Measurements from ENCODE around the gene UBE2O. TPM values are rescaled to one million over a fixed set of nuclear protein-coding genes. Genes with fewer than 3 reads are reported as not detected.

Gene UBE2O
- total and polyA plus RNA-seq, 2 donors (not counting 3 experiments of a cell fraction or from before 2014, with no cell fraction given) = 13.9 to 34.1 TPM

DNA sequence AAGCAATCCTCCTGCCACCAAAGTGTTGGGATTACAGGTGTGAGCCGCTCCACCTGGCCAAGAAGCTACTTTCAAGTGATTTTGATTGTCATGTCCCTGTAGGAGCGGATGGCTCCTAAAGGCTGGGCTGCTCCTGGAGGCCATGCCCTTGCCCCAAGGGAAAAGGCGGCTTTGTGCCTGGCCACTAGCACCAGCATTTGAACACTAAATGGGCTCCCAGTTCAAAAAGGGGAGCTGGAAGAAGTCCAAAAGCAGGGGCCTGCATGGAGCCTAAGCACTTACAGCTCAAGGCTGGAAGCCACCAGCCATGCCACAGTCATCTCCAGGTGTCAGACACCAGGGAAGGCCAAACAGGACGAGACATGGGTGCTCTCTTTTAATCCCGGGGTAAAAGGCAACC, 41.7 kb downstream of the UBE2O start:
- Histone ChIP-seq H3K27me3 (ENCODE audit: control insufficient read depth in 2 of 2, insufficient read depth in 2 of 2, low read length in 2 of 2) (no peaks in the 10 kb centered on the region), H3K4me1 (ENCODE audit: control insufficient read depth, extremely low read depth, insufficient read depth, low read length) (no peaks in the 10 kb centered on the region), H3K4me2 (ENCODE audit: insufficient read depth, low read length) (no peak overlapping the region), H3K79me2 (ENCODE audit: control insufficient read depth, insufficient read depth, low read length) (peaks cover 4% of the 10 kb centered on the region), H3K4me3 (replicated peaks in 1 of 3; ENCODE audit: insufficient read depth in 1 of 3, low read depth in 1 of 3, low read length in 3 of 3) (no peak overlapping the region), H3K36me3 (ENCODE audit: control insufficient read depth in 2 of 2, extremely low read depth in 1 of 2, insufficient read depth in 2 of 2, low read length in 2 of 2) (no peaks in the 10 kb centered on the region), H3K9me1 (replicated peaks; ENCODE audit: control insufficient read depth, extremely low read depth, insufficient read depth, low read length) (no peaks in the 10 kb centered on the region), H4K20me1 (replicated peaks; ENCODE audit: control insufficient read depth, extremely low read depth, insufficient read depth, low read length) (no peaks in the 10 kb centered on the region), H3K9me3 (replicated peaks; ENCODE audit: control insufficient read depth, insufficient read depth, low read length) (no peaks in the 10 kb centered on the region), H3K9ac (replicated peaks; ENCODE audit: extremely low read depth, insufficient read depth, low read length) (no peak overlapping the region), H3K27ac (ENCODE audit: insufficient read depth, low read depth, low read length) (no peak overlapping the region), H2AFZ (ENCODE audit: low read depth, low read length) (no peak overlapping the region)
- FAIRE-seq (no peak), DNase-seq (ENCODE audit: low read depth, low spot score) (no peak)
- ChIA-PET POLR2A (interaction anchor here (0.6 kb wide), 1 partner anchor 12 kb away, joined by 3 read pairs; no protein-coding TSS in a partner anchor), CTCF (interaction anchor here (2.2 to 9.1 kb wide), 3 partner anchors 13 to 45 kb away, joined by 10 to 319 read pairs (median 13); partner anchors contain the start of gene UBE2O)
- no peak for TF ChIP-seq EZH2 (IDR thresholded peaks at IDR 0.05; ENCODE audit: borderline replicate concordance, low read depth, low read length, severe bottlenecking)
- TF ChIP-seq POLR2A (IDR thresholded peaks at IDR 0.05; ENCODE audit: low read depth, low read length) = no peak
- no peak for TF ChIP-seq GATA2 (IDR thresholded peaks at IDR 0.05; ENCODE audit: insufficient read depth, insufficient read length, low read depth, low read length)
- TF ChIP-seq, protein P1, sequence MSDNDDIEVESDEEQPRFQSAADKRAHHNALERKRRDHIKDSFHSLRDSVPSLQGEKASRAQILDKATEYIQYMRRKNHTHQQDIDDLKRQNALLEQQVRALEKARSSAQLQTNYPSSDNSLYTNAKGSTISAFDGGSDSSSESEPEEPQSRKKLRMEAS (IDR thresholded peaks at IDR 0.05; ENCODE audit: insufficient read depth, insufficient read length) = no peak
- TF ChIP-seq JUN (IDR thresholded peaks at IDR 0.05; ENCODE audit: borderline replicate concordance, insufficient read depth, insufficient read length, low read depth) = no peak
- TF ChIP-seq, protein P2, sequence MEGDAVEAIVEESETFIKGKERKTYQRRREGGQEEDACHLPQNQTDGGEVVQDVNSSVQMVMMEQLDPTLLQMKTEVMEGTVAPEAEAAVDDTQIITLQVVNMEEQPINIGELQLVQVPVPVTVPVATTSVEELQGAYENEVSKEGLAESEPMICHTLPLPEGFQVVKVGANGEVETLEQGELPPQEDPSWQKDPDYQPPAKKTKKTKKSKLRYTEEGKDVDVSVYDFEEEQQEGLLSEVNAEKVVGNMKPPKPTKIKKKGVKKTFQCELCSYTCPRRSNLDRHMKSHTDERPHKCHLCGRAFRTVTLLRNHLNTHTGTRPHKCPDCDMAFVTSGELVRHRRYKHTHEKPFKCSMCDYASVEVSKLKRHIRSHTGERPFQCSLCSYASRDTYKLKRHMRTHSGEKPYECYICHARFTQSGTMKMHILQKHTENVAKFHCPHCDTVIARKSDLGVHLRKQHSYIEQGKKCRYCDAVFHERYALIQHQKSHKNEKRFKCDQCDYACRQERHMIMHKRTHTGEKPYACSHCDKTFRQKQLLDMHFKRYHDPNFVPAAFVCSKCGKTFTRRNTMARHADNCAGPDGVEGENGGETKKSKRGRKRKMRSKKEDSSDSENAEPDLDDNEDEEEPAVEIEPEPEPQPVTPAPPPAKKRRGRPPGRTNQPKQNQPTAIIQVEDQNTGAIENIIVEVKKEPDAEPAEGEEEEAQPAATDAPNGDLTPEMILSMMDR (IDR thresholded peaks at IDR 0.05; ENCODE audit: extremely low read depth in 1 of 2, insufficient read depth in 1 of 2, low read depth in 1 of 2, low read length in 2 of 2) = no peak
- no peak for TF ChIP-seq MYC (IDR thresholded peaks at IDR 0.05; ENCODE audit: low read depth, low read length)
- no peak for TF ChIP-seq POLR2AphosphoS5 (IDR thresholded peaks at IDR 0.05; ENCODE audit: insufficient read depth, low read depth, low read length)
- no peak for TF ChIP-seq FOS (IDR thresholded peaks at IDR 0.05; ENCODE audit: borderline replicate concordance, insufficient read depth, low read length)
- BruUV-seq (replicated peaks) = no TSS peak
- dilution Hi-C loops (cut with MboI; ENCODE audit: extremely low pct_ligation_motif_present, low sequenced_read_pairs) = no loop called here
- intact Hi-C loops (cut with micrococcal nuclease) = no loop called here
